ENCODE measurements around the gene RAET1G.

RAET1G gene

GRCh38 chr6:149905911-149906371, 17.0 kb downstream of the RAET1G start:
- in situ Hi-C loops (cut with MboI; ENCODE audit: low pct_unique_long_range_greater_than_20kb, low sequenced_read_pairs, unreplicated experiment): no loop called here
- no peak for TF ChIP-seq CTCF (IDR thresholded peaks at IDR 0.05; ENCODE audit: extremely low read depth, insufficient read depth, missing control alignments)
- DNase-seq (ENCODE audit: low spot score): no peak

GRCh38 chr6:149905371-149905910, 17.5 kb downstream of the RAET1G start:
- DNase-seq (ENCODE audit: low spot score): no peak
- in situ Hi-C loops (cut with MboI; ENCODE audit: low pct_unique_long_range_greater_than_20kb, low sequenced_read_pairs, unreplicated experiment): no loop called here
- no peak for TF ChIP-seq CTCF (IDR thresholded peaks at IDR 0.05; ENCODE audit: extremely low read depth, insufficient read depth, missing control alignments)

GRCh38 chr6:149904661-149905370, 18.1 kb downstream of the RAET1G start:
- TF ChIP-seq CTCF (IDR thresholded peaks at IDR 0.05; ENCODE audit: extremely low read depth, insufficient read depth, missing control alignments): no peak
- DNase-seq (ENCODE audit: low spot score): no peak
- in situ Hi-C loops (cut with MboI; ENCODE audit: low pct_unique_long_range_greater_than_20kb, low sequenced_read_pairs, unreplicated experiment): no loop called here

GRCh38 chr6:149903938-149904611, 18.8 kb downstream of the RAET1G start:
- no peak for TF ChIP-seq CTCF (IDR thresholded peaks at IDR 0.05; ENCODE audit: extremely low read depth, insufficient read depth, missing control alignments)
- in situ Hi-C loops (cut with MboI; ENCODE audit: low pct_unique_long_range_greater_than_20kb, low sequenced_read_pairs, unreplicated experiment): no loop called here
- no peak for DNase-seq (ENCODE audit: low spot score)

GRCh38 chr6:149901444-149902140, 21.3 kb downstream of the RAET1G start:
- no peak for DNase-seq (ENCODE audit: low spot score)
- no peak for TF ChIP-seq CTCF (IDR thresholded peaks at IDR 0.05; ENCODE audit: extremely low read depth, insufficient read depth, missing control alignments)
- in situ Hi-C loops (cut with MboI; ENCODE audit: low pct_unique_long_range_greater_than_20kb, low sequenced_read_pairs, unreplicated experiment): no loop called here

GRCh38 chr6:149900620-149901443, 22.1 kb downstream of the RAET1G start:
- no peak for DNase-seq (ENCODE audit: low spot score)
- no peak for TF ChIP-seq CTCF (IDR thresholded peaks at IDR 0.05; ENCODE audit: extremely low read depth, insufficient read depth, missing control alignments)
- in situ Hi-C loops (cut with MboI; ENCODE audit: low pct_unique_long_range_greater_than_20kb, low sequenced_read_pairs, unreplicated experiment): no loop called here
